A549 (cell line): ENCODE results near the gene TPSG1. TPM values are rescaled to one million over a fixed set of nuclear protein-coding genes. Genes with fewer than 3 reads are reported as not detected.
A peak's percentile ranks its signal among the peaks of the same experiment; 100 is the strongest.

ENCODE experiments used
- ATAC-seq, 2 experiments: fragments of 200-7000 bp in 1 of 2; fragments of >200 bp in 1 of 2; cut with Nextera tagmentation in 1 of 2; cut with Tn5 transposase in 1 of 2; 3 replicates each; pipeline versions ENCODE4 v1.8.0 to v1.9.1; 2018 to 2020; ENCODE audit warnings: mild to moderate bottlenecking in 1 of 2, moderate library complexity in 1 of 2
- CTCF ChIA-PET: fragments of 300-600 bp; sonication (Branson Sonifier 250); formaldehyde crosslinking; extraction: SDS; loops from one replicate; lab custom pipeline; 2021; ENCODE audit warnings: antibody characterized with exemption, inconsistent platforms; lab: Yijun Ruan, JAX
- POLR2A ChIA-PET: fragments of 350-600 bp; formaldehyde crosslinking; extraction: SDS; loops from one replicate; lab custom pipeline; 2021; ENCODE audit warnings: antibody characterized with exemption, inconsistent platforms; lab: Yijun Ruan, JAX
- DNase-seq, 2 experiments: peaks; one replicate each; pipeline versions ENCODE4 v3.0.0 to v3.0.0-alpha.2; 2011 to 2016; ENCODE audit warnings: low read depth in 1 of 2, low spot score in 1 of 2
- FAIRE-seq: peaks from 2 replicates; lab custom pipeline; 2011; peaks lifted over from hg19 to GRCh38; lab: Jason Lieb, UNC
- H3K27ac ChIP-seq, 2 experiments: fragments of >200 bp; sonication (Bioruptor Twin); formaldehyde crosslinking; 3 replicates each; pipeline ENCODE4 v1.5.1; 2016 to 2017
- H3K4me1 ChIP-seq: fragments of >200 bp; sonication (Bioruptor Twin); formaldehyde crosslinking; 3 replicates; pipeline ENCODE4 v1.6.1; 2016
- H3K4me2 ChIP-seq: fragments of >200 bp; sonication (Bioruptor Twin); formaldehyde crosslinking; 3 replicates; pipeline ENCODE4 v1.6.1; 2016
- H3K4me3 ChIP-seq: fragments of >200 bp; sonication (Bioruptor Twin); formaldehyde crosslinking; 3 replicates; pipeline ENCODE4 v1.5.1; 2016
- H3K9me3 ChIP-seq: fragments of >200 bp; sonication (Bioruptor Twin); formaldehyde crosslinking; 3 replicates; pipeline ENCODE4 v1.6.1; 2016
- BCL3 ChIP-seq: fragments of >200 bp; sonication (Bioruptor Twin); formaldehyde crosslinking; IDR thresholded peaks from 3 replicates; pipeline ENCODE4 v1.6.1; 2016
- CBX8 ChIP-seq: fragments of 200-600 bp; sonication (generic); IDR thresholded peaks from 2 replicates; pipeline ENCODE4 v1.6.1; 2016
- CTCF ChIP-seq: fragments of >200 bp; sonication (Bioruptor Twin); formaldehyde crosslinking; IDR thresholded peaks from 3 replicates; pipeline ENCODE4 v1.5.1; 2016
- EHMT2 ChIP-seq: fragments of 200-600 bp; sonication (generic); IDR thresholded peaks from 2 replicates; pipeline ENCODE4 v1.6.1; 2016; ENCODE audit warnings: antibody characterized with exemption, low read depth, mild to moderate bottlenecking, moderate library complexity
- FOSL2 ChIP-seq, 2 experiments: fragments of 450-650 bp in 1 of 2; fragments of >200 bp in 1 of 2; sonication (Bioruptor Twin) in 1 of 2; formaldehyde crosslinking; IDR thresholded peaks; 2 replicates each; pipeline versions ENCODE4 v1.5.0 to v1.6.1; 2016 to 2020; ENCODE audit warnings: mild to moderate bottlenecking in 1 of 2, moderate library complexity in 1 of 2
- HDAC2 ChIP-seq: fragments of 200-600 bp; sonication (generic); IDR thresholded peaks from 2 replicates; pipeline ENCODE4 v1.6.1; 2016
- HEYL ChIP-seq: fragments of 250-450 bp; sonication (Bioruptor Pico); IDR thresholded peaks from 2 replicates; pipeline ENCODE4 v1.8.0; 2021; ENCODE audit warnings: mild to moderate bottlenecking, moderate library complexity
- HOXA7 ChIP-seq: fragments of 250-450 bp; sonication (Bioruptor Pico); IDR thresholded peaks from 2 replicates; pipeline ENCODE4 v1.5.0; 2020; ENCODE audit warnings: mild to moderate bottlenecking, moderate library complexity
- JUN ChIP-seq, 2 experiments: fragments of >200 bp; sonication (Bioruptor Twin); formaldehyde crosslinking; IDR thresholded peaks; 2 replicates in 1 of 2; 3 replicates in 1 of 2; pipeline ENCODE4 v1.6.1; 2016 to 2017
- JUNB ChIP-seq: fragments of >200 bp; sonication (Bioruptor Twin); formaldehyde crosslinking; IDR thresholded peaks from 2 replicates; pipeline ENCODE4 v1.6.1; 2016
- MAZ ChIP-seq: fragments of 150-350 bp; IDR thresholded peaks from 2 replicates; pipeline ENCODE4 v1.6.1; 2014; ENCODE audit warnings: antibody characterized with exemption, low read depth, low read length, borderline replicate concordance
- MYC ChIP-seq: IDR thresholded peaks from 2 replicates; pipeline ENCODE4 v1.6.1; 2012; ENCODE audit warnings: mild to moderate bottlenecking, inconsistent platforms, low read length, improper control_type of control experiment, borderline replicate concordance
- NPAS2 ChIP-seq: fragments of 250-450 bp; sonication (Bioruptor Pico); IDR thresholded peaks from 2 replicates; pipeline ENCODE4 v1.8.0; 2022; ENCODE audit warnings: mild to moderate bottlenecking, moderate library complexity, borderline replicate concordance
- PBX3 ChIP-seq: IDR thresholded peaks from 2 replicates; pipeline ENCODE4 v1.6.1; 2012
- PHF8 ChIP-seq: fragments of 200-600 bp; sonication (generic); IDR thresholded peaks from 2 replicates; pipeline ENCODE4 v1.6.1; 2016; ENCODE audit warnings: low read depth, mild to moderate bottlenecking, antibody characterized with exemption, moderate library complexity, borderline replicate concordance
- POLR2AphosphoS2 ChIP-seq: conservative IDR thresholded peaks from 2 replicates; pipeline ENCODE4 v1.6.1; 2012; ENCODE audit warnings: low read length, improper control_type of control experiment, inconsistent platforms
- RFX5 ChIP-seq: fragments of 450-650 bp; IDR thresholded peaks from 2 replicates; pipeline ENCODE4 v1.7.1; 2014; ENCODE audit warnings: antibody characterized with exemption, mild to moderate bottlenecking, moderate library complexity
- RNF2 ChIP-seq: fragments of 200-600 bp; sonication (generic); IDR thresholded peaks from 2 replicates; pipeline ENCODE4 v1.6.1; 2016; ENCODE audit warnings: low read depth, mild to moderate bottlenecking, antibody characterized with exemption, moderate library complexity, borderline replicate concordance
- SMC3 ChIP-seq: fragments of >200 bp; sonication (Bioruptor Twin); formaldehyde crosslinking; IDR thresholded peaks from 3 replicates; pipeline ENCODE4 v1.6.1; 2018; ENCODE audit warnings: inconsistent platforms
- TP53 ChIP-seq: fragments of 250-450 bp; sonication (Bioruptor Pico); IDR thresholded peaks from 2 replicates; pipeline ENCODE4 v1.5.0; 2021; ENCODE audit warnings: mild to moderate bottlenecking, moderate library complexity
- ZFP36 ChIP-seq: fragments of 450-650 bp; IDR thresholded peaks from 2 replicates; pipeline ENCODE4 v1.6.1; 2014; ENCODE audit warnings: borderline replicate concordance; ENCODE audit not compliant: partially characterized antibody
- ZSCAN20 ChIP-seq: fragments of 250-450 bp; sonication (Bioruptor Pico); IDR thresholded peaks from 2 replicates; pipeline ENCODE4 v1.8.0; 2022; ENCODE audit warnings: mild to moderate bottlenecking, moderate library complexity
- WGBS: methylation state at CpG from one replicate; pipeline ENCODE4 v1.1.6; 2017; ENCODE audit errors: missing lambda C conversion rate; 5-methylcytosine and 5-hydroxymethylcytosine counted together
- polyA plus RNA-seq, 4 experiments: library from polyadenylated mRNA; depleted of rRNA in 3 of 4; stranded (reverse); fragments of >200 nt; fragmentation: RNase III in 1 of 4; extraction: RNeasy Plus Mini Kit Qiagen cat#74134 plus additional on column Dnase treatment in 1 of 4; gene quantifications; 2 replicates in 3 of 4; 3 replicates in 1 of 4; pipeline ENCODE4 v1.2.3, GENCODE V29; 2011 to 2017
- TF ChIP-seq, protein P1 (sequence below): fragments of 250-450 bp; sonication (Bioruptor Pico); IDR thresholded peaks from 2 replicates; pipeline ENCODE4 v1.5.0; 2021; ENCODE audit warnings: mild to moderate bottlenecking, moderate library complexity, borderline replicate concordance

The TPSG1 gene
- polyA plus RNA-seq, 2 of the 4 experiments (the other 2 are of a cell fraction): not detected

GRCh38 chr16:1175566-1176279 lies 49.3 kb downstream of the TPSG1 start:
- TF ChIP-seq HDAC2 (no peak), MYC (no peak), HEYL (CRISPR knock-in tag) (no peak), CTCF (no peak), ZSCAN20 (no peak)
- TF ChIP-seq, protein P1, sequence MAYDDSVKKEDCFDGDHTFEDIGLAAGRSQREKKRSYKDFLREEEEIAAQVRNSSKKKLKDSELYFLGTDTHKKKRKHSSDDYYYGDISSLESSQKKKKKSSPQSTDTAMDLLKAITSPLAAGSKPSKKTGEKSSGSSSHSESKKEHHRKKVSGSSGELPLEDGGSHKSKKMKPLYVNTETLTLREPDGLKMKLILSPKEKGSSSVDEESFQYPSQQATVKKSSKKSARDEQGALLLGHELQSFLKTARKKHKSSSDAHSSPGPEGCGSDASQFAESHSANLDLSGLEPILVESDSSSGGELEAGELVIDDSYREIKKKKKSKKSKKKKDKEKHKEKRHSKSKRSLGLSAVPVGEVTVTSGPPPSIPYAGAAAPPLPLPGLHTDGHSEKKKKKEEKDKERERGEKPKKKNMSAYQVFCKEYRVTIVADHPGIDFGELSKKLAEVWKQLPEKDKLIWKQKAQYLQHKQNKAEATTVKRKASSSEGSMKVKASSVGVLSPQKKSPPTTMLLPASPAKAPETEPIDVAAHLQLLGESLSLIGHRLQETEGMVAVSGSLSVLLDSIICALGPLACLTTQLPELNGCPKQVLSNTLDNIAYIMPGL (CRISPR knock-in tag): no peak
- TF ChIP-seq, all 56 proteins: peak for 0
- ChIA-PET CTCF (interaction anchor here (1.3 to 1.7 kb wide), 4 partner anchors 15 to 68 kb away, joined by 3 to 16 read pairs (median 3); no protein-coding TSS in a partner anchor), POLR2A (interaction anchor here (1.4 kb wide), 1 partner anchor 17 kb away, joined by 3 read pairs; no protein-coding TSS in a partner anchor)
- peaks cover 45% of the 10 kb centered on the region for H3K4me1 ChIP-seq
- H3K27ac ChIP-seq: peak overlapping the region; percentile 76 to 92; a peak in 5 of 6 replicates
- DNase-seq (no peak), FAIRE-seq (no peak), ATAC-seq (no peak)
- no peak overlapping the region for H3K4me3 ChIP-seq
- 86% methylated on average over 29 of the region's 29 CpGs for WGBS
- H3K4me2 ChIP-seq: no peak overlapping the region
- no peaks in the 10 kb centered on the region for H3K9me3 ChIP-seq

DNA sequence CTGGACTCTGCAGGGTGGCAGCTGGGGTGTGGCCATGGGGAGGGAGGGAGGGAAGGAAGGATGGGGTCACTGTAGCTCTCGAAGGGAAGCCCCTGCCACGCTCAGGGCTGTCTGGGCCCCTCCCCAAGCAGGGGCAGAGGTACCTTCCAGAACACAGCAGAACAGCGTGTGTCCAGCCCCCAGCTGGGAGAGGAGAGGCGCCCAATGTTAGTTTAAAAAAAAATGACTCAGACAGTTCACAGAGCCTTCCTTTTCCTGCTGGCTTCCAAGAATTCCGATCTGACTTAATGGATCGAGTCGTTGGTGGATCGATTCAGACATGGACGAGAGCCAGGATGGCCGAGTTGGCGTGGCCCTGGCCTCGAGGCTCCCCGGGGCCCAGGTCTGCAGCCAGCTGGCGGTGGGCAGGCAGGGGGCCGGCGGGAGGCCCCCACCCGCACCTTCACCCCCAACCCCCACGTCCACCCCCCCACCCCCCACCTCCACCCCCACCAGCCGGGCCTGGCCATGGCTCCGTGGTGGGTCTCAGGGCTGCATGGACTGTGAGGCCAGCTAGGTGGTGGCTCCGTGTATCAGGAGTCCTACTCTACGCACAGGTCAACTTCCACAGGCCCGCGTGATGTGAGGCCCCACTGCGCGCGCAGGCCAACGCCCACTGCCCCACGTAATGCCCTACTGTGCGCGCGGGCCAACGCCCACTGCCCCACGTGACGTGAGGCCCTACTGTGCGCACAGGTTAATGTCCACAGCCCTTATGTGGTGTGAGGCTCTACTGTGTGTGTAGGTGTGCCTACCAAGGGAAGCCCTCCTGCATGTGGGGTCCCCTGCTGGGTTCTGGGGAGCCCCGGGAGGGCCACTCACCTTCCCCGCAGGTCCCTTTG lies 50.4 kb downstream of the TPSG1 start:
- TF ChIP-seq FOSL2 (IDR thresholded peaks at IDR 0.05) (no peak), FOSL2 (CRISPR knock-in tag; IDR thresholded peaks at IDR 0.05) (0 out of 2 replicates have a peak, but pooled peaks have one; percentile 19), ZFP36 (no peak), JUN (IDR thresholded peaks at IDR 0.05) (peak in 1 of 2 experiments; percentile 21; a peak in 1 of 5 replicates)
- WGBS: 61% methylated on average over 25 of the region's 38 CpGs
- no peak for FAIRE-seq
- H3K4me1 ChIP-seq: peaks cover 35% of the 10 kb centered on the region
- CTCF ChIA-PET: interaction anchor here (0.8 to 1.5 kb wide), 5 partner anchors 9 to 117 kb away, joined by 3 to 4 read pairs (median 3); no protein-coding TSS in a partner anchor
- peak overlapping the region; percentile 76 to 92 for H3K27ac ChIP-seq
- no peaks in the 10 kb centered on the region for H3K9me3 ChIP-seq
- DNase-seq: no peak
- H3K4me3 ChIP-seq: no peak overlapping the region
- POLR2A ChIA-PET: interaction anchor here (1.4 kb wide), 1 partner anchor 16 kb away, joined by 3 read pairs; no protein-coding TSS in a partner anchor
- ATAC-seq: peak; percentile 46 to 70
- H3K4me2 ChIP-seq: peak overlapping the region; percentile 75

GRCh38 chr16:1173788-1174451 lies 51.1 kb downstream of the TPSG1 start:
- ATAC-seq: peak in 1 of 2 experiments; percentile 12; a peak in 3 of 6 replicates
- POLR2A ChIA-PET: interaction anchor here (1.4 kb wide), 1 partner anchor 15 kb away, joined by 3 read pairs; no protein-coding TSS in a partner anchor
- DNase-seq: no peak
- CTCF ChIA-PET: interaction anchor here (0.8 to 1.5 kb wide), 5 partner anchors 10 to 116 kb away, joined by 3 to 4 read pairs (median 3); no protein-coding TSS in a partner anchor
- 76% methylated on average over 9 of the region's 14 CpGs for WGBS
- no peak for FAIRE-seq
- Histone ChIP-seq H3K4me3 (no peak overlapping the region), H3K9me3 (no peaks in the 10 kb centered on the region), H3K4me2 (peak overlapping the region; percentile 75), H3K27ac (peak overlapping the region; percentile 76 to 92), H3K4me1 (peaks cover 35% of the 10 kb centered on the region)
- TF ChIP-seq RFX5 (no peak), POLR2AphosphoS2 (no peak), BCL3 (no peak), EHMT2 (no peak), SMC3 (no peak), PBX3 (no peak), RNF2 (no peak), TP53 (CRISPR knock-in tag) (no peak), CBX8 (no peak), NPAS2 (CRISPR knock-in tag) (no peak), PHF8 (no peak), HOXA7 (CRISPR knock-in tag) (no peak), JUNB (no peak), MAZ (no peak), FOSL2 (IDR thresholded peaks at IDR 0.05) (no peak), FOSL2 (CRISPR knock-in tag; IDR thresholded peaks at IDR 0.05) (no peak)
